Mesenchymal stem cell (in vitro differentiated cells and primary cell): Measurements from ENCODE around the gene NRSN2.

Experiments
- DNase-seq: peaks from one replicate; pipeline ENCODE4 v3.0.0-alpha.2; 2013
- H2AFZ ChIP-seq: one replicate; pipeline ENCODE4 v1.6.1; 2013; ENCODE audit warnings: low read depth, mild to moderate bottlenecking, control low read depth, inconsistent platforms, low read length, moderate library complexity
- H2AK5ac ChIP-seq: 2 replicates; pipeline ENCODE4 v1.6.1; 2013; ENCODE audit warnings: low read length, moderate library complexity, mild to moderate bottlenecking, inconsistent platforms; ENCODE audit not compliant: severe bottlenecking
- H2BK120ac ChIP-seq: one replicate; pipeline ENCODE4 v1.6.1; 2013; ENCODE audit warnings: low read depth, mild to moderate bottlenecking, inconsistent platforms, low read length, moderate library complexity
- H2BK12ac ChIP-seq, 2 experiments: one replicate each; pipeline ENCODE4 v1.6.1; 2013; ENCODE audit warnings: inconsistent platforms in 2 of 2, low read length in 2 of 2, mild to moderate bottlenecking in 2 of 2, moderate library complexity in 2 of 2, control low read depth in 1 of 2
- H2BK15ac ChIP-seq: one replicate; pipeline ENCODE4 v1.6.1; 2013; ENCODE audit warnings: mild to moderate bottlenecking, low read depth, inconsistent platforms; ENCODE audit not compliant: poor library complexity, severe bottlenecking
- H2BK5ac ChIP-seq: 2 replicates; pipeline ENCODE4 v1.6.1; 2013; ENCODE audit warnings: low read depth, mild to moderate bottlenecking, low read length, control low read depth, inconsistent platforms; ENCODE audit not compliant: poor library complexity, severe bottlenecking
- H3K14ac ChIP-seq, 2 experiments: one replicate each; pipeline ENCODE4 v1.6.1; 2013; ENCODE audit warnings: inconsistent platforms in 2 of 2, low read length in 2 of 2, control low read depth in 1 of 2, mild to moderate bottlenecking in 1 of 2, moderate library complexity in 1 of 2
- H3K18ac ChIP-seq, 2 experiments: one replicate each; pipeline ENCODE4 v1.6.1; 2013; ENCODE audit warnings: inconsistent platforms in 2 of 2, low read length in 2 of 2, control low read depth in 1 of 2, low read depth in 1 of 2, mild to moderate bottlenecking in 1 of 2
- H3K23ac ChIP-seq, 2 experiments: one replicate each; pipeline ENCODE4 v1.6.1; 2013; ENCODE audit warnings: inconsistent platforms in 2 of 2, low read length in 2 of 2, mild to moderate bottlenecking in 2 of 2, moderate library complexity in 2 of 2, control low read depth in 1 of 2
- H3K27ac ChIP-seq: 2 replicates; pipeline ENCODE4 v1.5.1; 2013; ENCODE audit warnings: mild to moderate bottlenecking, moderate library complexity, low read length, control low read depth, inconsistent platforms; ENCODE audit not compliant: poor library complexity, severe bottlenecking
- H3K27me3 ChIP-seq, 2 experiments: 2 replicates each; pipeline versions ENCODE4 v1.6.1 to v1.7.0; 2013; ENCODE audit warnings: low read length in 2 of 2, mild to moderate bottlenecking in 2 of 2, moderate library complexity in 2 of 2, control low read depth in 1 of 2, inconsistent platforms in 1 of 2; ENCODE audit not compliant: control insufficient read depth in 1 of 2, insufficient read depth in 1 of 2
- H3K36me3 ChIP-seq, 2 experiments: 2 replicates each; pipeline versions ENCODE4 v1.6.1 to v1.7.0; 2013; ENCODE audit warnings: low read length in 2 of 2, control low read depth in 1 of 2, inconsistent platforms in 1 of 2, low read depth in 1 of 2, mild to moderate bottlenecking in 1 of 2; ENCODE audit not compliant: insufficient read depth in 2 of 2, control insufficient read depth in 1 of 2
- H3K4ac ChIP-seq, 2 experiments: one replicate each; pipeline ENCODE4 v1.6.1; 2013; ENCODE audit warnings: inconsistent platforms in 2 of 2, low read length in 2 of 2, mild to moderate bottlenecking in 2 of 2, moderate library complexity in 2 of 2, control low read depth in 1 of 2, low read depth in 1 of 2
- H3K4me1 ChIP-seq: 2 replicates; pipeline ENCODE4 v1.6.1; 2013; ENCODE audit warnings: low read depth, low read length, control low read depth; ENCODE audit not compliant: control insufficient read depth, insufficient read depth
- H3K4me2 ChIP-seq: 2 replicates; pipeline ENCODE4 v1.6.1; 2013; ENCODE audit warnings: low read length, mild to moderate bottlenecking, inconsistent platforms; ENCODE audit not compliant: poor library complexity, severe bottlenecking
- H3K4me3 ChIP-seq, 2 experiments: 2 replicates each; pipeline versions ENCODE4 v1.5.1 to v1.7.0; 2013; ENCODE audit warnings: low read length in 2 of 2, mild to moderate bottlenecking in 2 of 2, control low read depth in 1 of 2, low read depth in 1 of 2; ENCODE audit not compliant: insufficient read depth in 1 of 2
- H3K79me1 ChIP-seq: replicated peaks from 2 replicates; pipeline ENCODE4 v1.6.1; 2013; ENCODE audit warnings: mild to moderate bottlenecking, control low read depth, low read length, inconsistent platforms; ENCODE audit not compliant: poor library complexity, severe bottlenecking
- H3K9ac ChIP-seq: 2 replicates; pipeline ENCODE4 v1.7.0; 2013; ENCODE audit warnings: mild to moderate bottlenecking, low read length, moderate library complexity
- H3K9me3 ChIP-seq: 2 replicates; pipeline ENCODE4 v1.7.0; 2013; ENCODE audit warnings: mild to moderate bottlenecking, low read length; ENCODE audit not compliant: control insufficient read depth
- H4K8ac ChIP-seq: one replicate; pipeline ENCODE4 v1.6.1; 2013; ENCODE audit warnings: inconsistent platforms, mild to moderate bottlenecking, low read length, moderate library complexity
- H4K91ac ChIP-seq: one replicate; pipeline ENCODE4 v1.6.1; 2013; ENCODE audit warnings: mild to moderate bottlenecking, low read length, inconsistent platforms
- WGBS: methylation state at CpG from one replicate; pipeline ENCODE4 v1.1.7; 2013; ENCODE audit warnings: mixed read lengths; 5-methylcytosine and 5-hydroxymethylcytosine counted together

The NRSN2 gene

GRCh38 chr20:396619-397431, 49.9 kb downstream of the NRSN2 start:
- H3K79me1 ChIP-seq: no peaks in the 10 kb centered on the region
- no peak overlapping the region for H3K4me3 ChIP-seq
- H3K14ac ChIP-seq: no peak overlapping the region
- no peak overlapping the region for H3K4ac ChIP-seq
- H3K27me3 ChIP-seq: no peaks in the 10 kb centered on the region
- H4K91ac ChIP-seq: no peak overlapping the region
- H2AFZ ChIP-seq: no peak overlapping the region
- no peak overlapping the region for H3K18ac ChIP-seq
- H2AK5ac ChIP-seq: no peak overlapping the region
- H2BK5ac ChIP-seq: no peak overlapping the region
- no peak overlapping the region for H3K23ac ChIP-seq
- H3K9ac ChIP-seq: no peak overlapping the region
- no peaks in the 10 kb centered on the region for H3K9me3 ChIP-seq
- no peak overlapping the region for H3K4me2 ChIP-seq
- H2BK12ac ChIP-seq: no peak overlapping the region
- no peak overlapping the region for H4K8ac ChIP-seq
- WGBS: 96% methylated on average over 4 of the region's 4 CpGs
- peaks cover 6% of the 10 kb centered on the region for H3K4me1 ChIP-seq
- H3K27ac ChIP-seq: no peak overlapping the region
- no peak overlapping the region for H2BK15ac ChIP-seq
- no peak for DNase-seq
- peaks cover 20 to 46% of the 10 kb centered on the region in 2 experiments for H3K36me3 ChIP-seq
- no peak overlapping the region for H2BK120ac ChIP-seq

DNA sequence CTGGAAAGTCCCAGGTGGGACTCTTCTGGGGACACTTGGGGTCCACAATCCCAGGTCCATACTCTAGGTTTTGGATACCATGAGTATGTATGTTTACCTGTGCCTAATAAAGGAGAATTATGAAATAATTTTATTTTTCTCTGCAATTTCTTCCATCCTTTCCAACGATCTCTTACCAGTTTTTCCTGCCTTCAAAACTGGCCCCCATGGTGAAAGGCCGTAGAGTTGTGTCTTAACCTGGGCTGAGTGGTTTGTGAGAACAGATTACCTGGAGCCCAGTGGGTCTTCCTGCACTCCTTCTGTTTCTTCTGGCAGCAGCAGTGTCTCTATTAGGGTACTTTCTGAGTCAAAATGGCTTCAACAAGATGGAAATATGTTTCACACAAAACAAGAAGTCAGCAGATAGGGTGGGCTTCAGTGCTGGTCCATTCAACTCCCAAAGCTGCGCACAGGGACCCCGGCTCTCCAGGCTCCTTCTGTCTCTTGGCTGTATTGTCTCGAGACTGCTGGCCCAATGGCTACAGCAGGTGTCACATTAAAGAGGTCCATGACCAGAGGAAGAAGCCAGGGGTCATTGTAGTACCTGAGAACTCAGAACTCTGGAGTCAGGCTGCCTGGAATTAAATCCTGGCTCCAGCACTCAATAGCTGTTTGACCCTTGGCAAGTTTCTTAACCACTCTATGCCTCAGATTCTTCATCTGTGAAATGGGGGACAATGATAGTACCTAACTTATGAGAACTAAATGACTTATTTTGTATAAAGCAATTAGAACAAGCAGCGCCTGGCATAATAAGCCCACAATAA, 50.7 kb downstream of the NRSN2 start:
- Histone ChIP-seq H2AK5ac (no peak overlapping the region), H2BK5ac (no peak overlapping the region), H3K9ac (no peak overlapping the region), H4K8ac (no peak overlapping the region), H3K27me3 (no peaks in the 10 kb centered on the region), H3K4me3 (no peak overlapping the region), H3K14ac (no peak overlapping the region), H2BK12ac (no peak overlapping the region), H3K23ac (no peak overlapping the region), H3K4me2 (no peak overlapping the region), H3K18ac (no peak overlapping the region), H2BK15ac (no peak overlapping the region), H3K9me3 (no peaks in the 10 kb centered on the region), H3K4me1 (peaks cover 11% of the 10 kb centered on the region), H2AFZ (no peak overlapping the region), H3K27ac (no peak overlapping the region), H3K36me3 (peaks cover 20 to 41% of the 10 kb centered on the region in 2 experiments), H3K79me1 (no peaks in the 10 kb centered on the region), H2BK120ac (no peak overlapping the region), H3K4ac (no peak overlapping the region), H4K91ac (no peak overlapping the region)
- 96% methylated on average over 5 of the region's 6 CpGs for whole genome bisulfite sequencing
- DNase-seq: no peak

DNA sequence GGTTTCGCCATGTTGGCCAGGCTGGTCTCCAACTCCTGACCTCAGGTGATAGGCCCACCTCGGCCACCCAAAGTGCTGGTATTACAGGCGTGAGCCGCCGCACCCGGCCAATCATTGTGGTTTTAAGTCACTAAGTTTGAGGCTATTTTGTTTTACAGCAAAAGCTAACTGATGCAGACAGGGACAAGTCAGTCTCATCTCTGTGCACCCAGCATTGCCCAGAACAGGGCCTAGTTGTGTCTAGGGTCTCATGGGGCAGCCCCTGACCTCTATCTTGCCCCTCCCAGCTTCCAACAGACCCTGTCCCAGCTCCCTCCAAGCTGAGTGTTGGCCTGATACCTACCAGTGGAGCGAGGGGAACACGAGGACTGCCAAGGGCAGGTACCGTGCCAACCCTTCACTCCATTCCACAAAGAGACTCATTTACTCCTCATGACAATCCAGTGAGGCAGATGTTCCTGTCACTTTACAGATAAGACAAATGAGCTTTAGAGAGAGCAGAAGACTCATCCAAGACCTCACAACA, 52.3 kb downstream of the NRSN2 start:
- H3K79me1 ChIP-seq: no peaks in the 10 kb centered on the region

DNA sequence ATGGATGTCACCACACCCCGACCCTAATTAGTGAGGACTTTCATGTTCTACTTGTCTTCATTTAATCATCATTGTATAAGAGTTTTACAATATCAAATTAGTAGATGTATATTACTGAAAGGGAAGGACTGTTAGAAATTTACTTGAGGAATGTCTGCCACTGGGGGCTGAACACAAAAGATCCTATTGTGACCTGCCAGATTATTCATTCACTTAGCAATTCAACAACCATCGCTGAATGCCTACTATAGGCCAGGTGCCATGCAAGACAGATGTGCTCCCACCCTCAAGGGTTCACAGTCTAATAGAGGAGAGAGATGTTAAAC, 53.2 kb downstream of the NRSN2 start:
- no peak overlapping the region for H4K8ac ChIP-seq
- DNase-seq: no peak
- no peak overlapping the region for H3K9ac ChIP-seq
- 100% methylated on average over 1 of the region's 2 CpGs for WGBS
- H2AFZ ChIP-seq: no peak overlapping the region
- peaks cover 12% of the 10 kb centered on the region for H3K4me1 ChIP-seq
- no peaks in the 10 kb centered on the region for H3K27me3 ChIP-seq
- no peak overlapping the region for H3K18ac ChIP-seq
- H2BK15ac ChIP-seq: no peak overlapping the region
- H2BK5ac ChIP-seq: no peak overlapping the region
- H2BK120ac ChIP-seq: no peak overlapping the region
- H3K27ac ChIP-seq: no peak overlapping the region
- peaks cover 20 to 24% of the 10 kb centered on the region in 2 experiments for H3K36me3 ChIP-seq
- no peak overlapping the region for H2AK5ac ChIP-seq
- no peak overlapping the region for H3K4me3 ChIP-seq
- no peaks in the 10 kb centered on the region for H3K79me1 ChIP-seq
- no peaks in the 10 kb centered on the region for H3K9me3 ChIP-seq
- no peak overlapping the region for H3K4ac ChIP-seq
- H3K23ac ChIP-seq: no peak overlapping the region
- H4K91ac ChIP-seq: no peak overlapping the region
- H3K14ac ChIP-seq: no peak overlapping the region
- H3K4me2 ChIP-seq: no peak overlapping the region
- H2BK12ac ChIP-seq: no peak overlapping the region

More for the DNA sequence above, 52.3 kb downstream of the NRSN2 start:
- H3K4ac ChIP-seq: no peak overlapping the region
- H3K18ac ChIP-seq: no peak overlapping the region
- H3K9me3 ChIP-seq: no peaks in the 10 kb centered on the region
- no peak overlapping the region for H3K4me2 ChIP-seq
- no peak overlapping the region for H3K9ac ChIP-seq
- peaks cover 20 to 32% of the 10 kb centered on the region in 2 experiments for H3K36me3 ChIP-seq
- no peak overlapping the region for H3K23ac ChIP-seq
- no peak overlapping the region for H4K8ac ChIP-seq
- H3K4me1 ChIP-seq: peaks cover 12% of the 10 kb centered on the region
- no peak overlapping the region for H2BK15ac ChIP-seq
- no peak for DNase-seq
- peak overlapping the region in 1 of 2 experiments; percentile 37 for H3K14ac ChIP-seq
- H2BK12ac ChIP-seq: no peak overlapping the region
- H3K27me3 ChIP-seq: no peaks in the 10 kb centered on the region
- H3K4me3 ChIP-seq: no peak overlapping the region
- no peak overlapping the region for H2BK5ac ChIP-seq
- no peak overlapping the region for H3K27ac ChIP-seq
- H4K91ac ChIP-seq: no peak overlapping the region
- WGBS: 97% methylated on average over 9 of the region's 9 CpGs
- no peak overlapping the region for H2BK120ac ChIP-seq
- no peak overlapping the region for H2AFZ ChIP-seq
- H2AK5ac ChIP-seq: peak overlapping the region; percentile 10
